Stimulated activated naive CD4-positive, alpha-beta T cell (primary cell): ENCODE results near the gene GADD45A.

Experiments used
- DNase-seq, 6 experiments: peaks; one replicate each; lab custom pipeline; 2025; lab: John Stamatoyannopoulos, UW

The GADD45A gene

DNA sequence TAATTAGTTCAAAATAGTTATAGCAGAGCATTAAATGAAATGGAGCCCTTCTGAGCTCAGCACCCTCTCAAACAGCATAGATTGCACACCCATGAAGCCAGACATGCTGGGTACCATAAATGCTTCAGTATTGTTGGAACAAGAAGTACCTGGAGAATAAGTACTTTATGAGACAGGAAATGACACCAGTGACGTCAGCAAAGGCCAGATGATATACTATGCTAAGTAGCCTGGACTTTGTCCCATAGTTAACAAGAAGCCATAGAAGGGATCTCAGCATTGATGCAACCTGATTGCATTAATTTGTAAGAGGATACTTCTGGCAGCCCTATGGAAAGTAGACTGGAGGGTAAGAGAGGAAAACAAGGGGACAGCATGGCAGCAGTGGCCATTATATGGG lies 16.3 kb upstream of the GADD45A start:
- no peak for DNase-seq

DNA sequence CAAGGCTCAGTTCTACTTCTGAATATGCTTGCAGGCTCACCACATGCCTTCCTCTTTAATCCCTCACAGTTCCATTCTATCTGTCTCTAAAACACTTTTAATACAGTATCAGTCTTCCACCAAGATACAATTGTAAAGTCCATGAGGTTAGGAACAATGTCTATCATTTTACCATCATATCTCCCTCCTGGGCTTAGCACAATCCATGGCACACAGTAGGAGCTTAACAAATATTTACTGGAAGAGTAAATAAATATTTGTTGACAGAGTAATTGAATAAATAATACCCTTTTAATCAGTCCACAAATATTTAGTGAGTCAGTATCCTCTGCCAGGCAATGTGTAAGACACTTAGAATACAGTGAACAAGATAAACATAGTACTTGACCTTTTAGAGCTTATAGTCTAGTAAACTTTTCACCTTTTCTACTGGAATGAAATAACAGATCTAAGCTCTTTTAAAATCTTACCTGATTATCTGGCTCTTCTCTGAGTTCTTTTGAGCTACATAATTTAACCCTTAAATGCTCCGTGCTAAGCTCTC lies 12.7 kb upstream of the GADD45A start:
- no peak for DNase-seq

DNA sequence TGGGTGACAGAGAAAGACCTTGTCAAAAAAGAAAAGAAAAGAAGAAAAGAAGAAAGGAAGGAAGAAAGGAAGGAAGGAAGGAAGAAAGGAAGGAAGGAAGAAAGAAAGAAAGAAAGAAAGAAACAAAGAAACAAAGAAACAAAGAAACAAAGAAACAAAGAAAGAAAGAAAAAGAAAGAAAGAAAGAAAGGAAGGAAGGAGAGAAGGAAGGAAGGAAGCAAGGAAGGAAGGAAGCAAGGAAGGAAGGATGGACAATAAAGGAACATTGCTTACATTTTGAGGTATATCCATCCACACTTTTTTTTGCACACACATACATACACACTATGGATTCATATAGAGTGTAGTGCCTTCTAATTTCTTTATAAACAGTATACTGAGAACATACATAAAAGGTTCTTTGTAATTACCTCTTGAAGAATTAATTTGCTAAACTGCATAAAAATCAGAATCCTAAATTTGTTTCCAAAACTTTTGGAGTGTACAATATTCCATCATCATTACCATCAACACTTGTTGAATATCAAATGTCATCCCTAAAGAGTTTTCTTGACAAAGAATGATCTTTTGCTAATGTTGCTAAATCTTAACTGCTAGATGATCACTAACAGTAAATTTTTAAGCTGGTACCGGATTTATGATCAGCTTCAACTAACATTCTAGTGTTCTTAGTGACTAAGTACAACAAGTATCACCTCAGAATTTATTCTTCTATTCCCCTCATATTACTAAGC lies 11.4 kb upstream of the GADD45A start:
- DNase-seq: no peak

DNA sequence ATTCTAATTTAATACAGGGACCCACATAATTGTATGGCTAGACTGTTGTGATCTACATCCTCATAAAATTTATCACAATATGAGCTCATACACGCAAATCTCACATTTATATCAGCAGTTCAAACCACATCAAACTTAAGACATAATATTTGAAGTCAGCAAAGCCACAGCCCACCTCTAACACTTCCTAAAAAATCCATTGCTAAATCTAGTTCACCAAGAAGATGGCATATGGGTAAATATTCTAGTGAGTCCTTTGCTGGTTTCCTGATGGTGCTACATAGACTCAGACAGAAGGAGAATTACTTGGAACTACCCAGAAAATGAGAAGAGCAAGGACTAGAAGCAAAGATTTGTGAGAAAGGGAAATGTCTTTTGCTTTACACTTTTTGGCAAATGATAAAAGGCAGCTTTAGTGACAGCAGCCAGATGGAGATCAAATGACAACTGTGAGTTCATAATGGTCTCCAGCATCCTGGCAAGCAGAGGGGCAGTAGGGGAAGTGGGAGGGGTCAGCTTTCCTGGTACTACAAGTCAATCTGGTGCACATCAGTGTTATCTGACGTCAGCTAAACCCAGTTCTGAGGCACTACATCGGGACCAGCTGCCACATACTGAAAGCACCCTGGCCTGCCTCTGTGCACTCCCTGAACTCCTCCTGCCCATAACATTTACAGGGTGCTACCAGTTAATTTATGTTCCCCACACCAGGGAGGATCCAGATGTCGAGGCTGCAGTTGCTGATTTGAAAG lies 10.6 kb upstream of the GADD45A start:
- peak; percentile 17 to 83 (median 61) for DNase-seq

DNA sequence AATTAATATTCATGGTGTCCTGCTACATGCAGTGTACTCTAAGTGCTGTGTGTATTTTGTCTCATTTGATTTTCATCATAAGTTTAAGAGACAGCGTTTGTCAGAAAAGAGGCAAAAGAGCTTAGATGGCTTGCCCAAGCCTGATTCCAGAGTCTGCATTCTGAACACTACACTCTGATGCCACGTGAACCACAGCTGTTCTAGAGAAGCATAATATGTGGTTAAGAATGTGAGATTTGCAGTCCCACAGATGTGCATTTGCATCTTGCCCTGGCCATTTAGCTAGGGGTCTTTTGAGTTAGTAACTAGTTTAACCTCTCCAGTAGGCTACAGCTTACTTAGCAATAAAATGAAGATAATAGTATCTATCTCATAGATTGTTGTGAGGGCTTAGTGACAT lies 9.2 kb upstream of the GADD45A start:
- no peak for DNase-seq

DNA sequence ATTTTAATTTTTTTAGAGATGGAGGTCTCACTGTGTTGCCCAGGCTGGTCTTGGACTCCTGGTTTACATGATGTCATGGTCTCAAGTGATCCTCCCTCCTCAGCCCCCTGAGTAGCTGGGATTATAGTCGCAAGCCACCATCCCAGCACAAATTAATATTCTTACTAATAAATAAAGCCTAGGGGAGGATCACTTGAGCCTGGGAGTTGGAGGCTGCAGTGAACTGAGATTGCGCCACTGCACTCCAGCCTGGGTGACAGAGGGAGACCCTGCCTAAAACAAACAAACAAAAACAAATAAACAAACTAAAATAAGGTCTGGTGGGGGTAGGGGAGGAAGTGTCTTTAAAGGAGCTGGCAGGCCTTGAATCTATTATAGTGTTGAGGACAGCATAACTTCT lies 8.7 kb upstream of the GADD45A start:
- no peak for DNase-seq

DNA sequence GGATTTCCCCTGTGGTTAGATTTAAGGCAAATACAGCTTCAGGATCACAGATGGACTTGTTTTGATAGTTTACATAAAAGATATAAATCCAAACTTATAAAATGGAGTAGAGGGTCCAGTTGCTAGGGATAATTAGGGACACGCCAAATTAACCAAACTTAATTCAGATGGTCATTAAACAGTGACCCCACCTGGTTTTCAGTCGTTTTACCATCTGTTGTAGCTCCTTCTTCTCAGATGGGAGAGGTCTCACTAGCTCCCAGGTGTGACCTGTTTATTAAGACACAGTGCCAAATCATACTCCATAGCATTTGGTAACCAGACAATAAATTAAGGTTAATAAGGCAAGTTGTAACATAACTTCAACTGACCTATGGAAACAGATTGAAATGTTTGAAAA lies 8.1 kb upstream of the GADD45A start:
- DNase-seq: no peak

DNA sequence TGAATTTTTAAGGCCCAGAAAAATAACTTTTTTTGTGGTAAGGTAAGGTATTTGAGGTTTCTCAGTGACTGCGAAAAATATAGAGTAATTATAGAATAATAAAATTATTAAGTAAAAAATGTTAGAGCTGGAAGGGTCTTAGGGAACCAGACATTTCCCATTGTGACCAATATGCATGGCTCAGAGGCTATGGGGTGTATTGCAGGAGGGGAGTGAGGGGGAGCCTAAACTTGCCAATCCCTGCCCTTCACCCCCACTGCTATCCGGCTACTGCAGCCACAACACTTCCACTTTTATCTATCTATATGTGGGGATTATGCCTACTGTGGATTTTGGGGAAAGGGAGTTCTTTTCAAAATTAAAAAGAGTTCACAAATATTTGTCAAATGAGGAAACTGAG lies 7.6 kb upstream of the GADD45A start:
- DNase-seq: no peak

DNA sequence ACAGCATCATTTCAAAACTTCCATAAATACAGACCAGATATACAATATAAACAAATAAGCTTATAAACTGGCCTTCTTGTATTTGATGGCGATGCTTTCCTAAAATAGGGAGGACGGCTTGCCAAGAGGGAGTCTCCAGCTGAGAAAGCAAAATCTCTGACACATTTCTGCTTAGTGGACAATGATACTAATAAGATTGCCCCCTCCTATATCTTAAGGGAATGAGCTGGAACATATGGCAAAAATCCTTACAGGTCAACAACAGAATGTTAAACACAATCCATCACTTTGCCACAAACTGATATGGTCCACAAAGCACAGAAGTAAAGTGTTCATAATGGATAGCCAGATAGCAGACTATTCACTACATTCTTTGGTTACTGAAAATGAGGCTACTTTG lies 7.1 kb upstream of the GADD45A start:
- no peak for DNase-seq

DNA sequence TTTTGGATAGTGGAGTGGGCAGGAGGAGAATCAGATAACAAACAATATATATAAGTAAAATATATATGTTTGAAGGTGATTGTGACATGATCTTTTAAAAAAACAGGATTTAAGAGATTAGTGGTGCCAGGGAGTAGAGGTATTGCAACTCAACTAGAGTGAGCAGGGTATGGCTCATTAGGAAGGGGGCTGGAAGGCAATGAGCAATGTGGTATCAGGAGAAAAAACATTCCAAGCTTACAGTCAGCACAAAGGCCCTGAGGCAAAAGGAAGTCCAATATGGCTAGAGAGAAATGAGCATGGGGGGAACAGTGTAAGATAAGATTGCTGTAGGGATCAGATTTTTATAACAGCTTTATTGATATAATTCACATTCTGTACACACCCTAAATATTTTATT lies 5.3 kb upstream of the GADD45A start:
- no peak for DNase-seq

DNA sequence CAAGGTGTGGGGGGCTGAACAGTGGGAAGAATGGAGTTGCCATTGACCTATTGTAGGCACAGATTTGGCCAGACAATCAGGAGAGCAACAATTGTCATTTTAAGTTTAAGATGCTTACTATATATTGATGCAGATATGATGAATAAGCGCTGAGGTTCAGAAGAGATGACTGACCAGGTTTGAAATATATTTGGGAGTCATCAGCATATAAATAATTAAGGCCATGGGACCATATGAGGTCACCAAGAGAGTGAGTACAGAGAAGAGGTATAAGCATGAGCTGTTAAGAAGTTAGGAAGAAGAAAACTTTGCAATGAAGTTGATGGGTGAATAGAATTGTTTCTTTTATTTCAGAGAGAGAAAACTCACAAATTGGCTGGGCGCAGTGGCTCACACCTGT lies 4.5 kb upstream of the GADD45A start:
- no peak for DNase-seq

DNA sequence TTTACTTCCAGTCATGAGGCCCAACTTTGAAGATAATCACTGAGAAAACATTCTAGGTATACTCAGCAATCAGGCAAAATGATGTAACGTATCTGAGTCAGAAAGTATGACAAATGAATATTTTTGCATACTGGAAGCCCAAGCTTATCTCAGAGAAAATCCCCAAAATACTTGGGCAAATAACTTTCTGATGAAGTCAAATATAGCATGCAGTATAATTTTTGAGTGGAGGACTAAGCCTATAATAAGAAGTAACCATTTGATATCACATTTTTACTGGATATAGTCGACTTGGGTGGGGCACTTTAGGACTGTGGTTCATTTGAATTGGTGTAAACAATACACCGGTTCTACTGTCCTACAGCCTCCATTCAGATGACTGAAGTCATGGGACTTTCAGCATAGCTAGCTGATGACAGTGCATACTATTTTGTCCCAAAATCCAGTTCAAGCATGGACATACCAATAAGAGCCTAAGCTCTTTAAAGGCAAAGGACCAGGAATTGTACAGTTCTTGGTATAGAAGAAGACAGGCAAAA lies 2.3 kb upstream of the GADD45A start:
- DNase-seq: no peak

DNA sequence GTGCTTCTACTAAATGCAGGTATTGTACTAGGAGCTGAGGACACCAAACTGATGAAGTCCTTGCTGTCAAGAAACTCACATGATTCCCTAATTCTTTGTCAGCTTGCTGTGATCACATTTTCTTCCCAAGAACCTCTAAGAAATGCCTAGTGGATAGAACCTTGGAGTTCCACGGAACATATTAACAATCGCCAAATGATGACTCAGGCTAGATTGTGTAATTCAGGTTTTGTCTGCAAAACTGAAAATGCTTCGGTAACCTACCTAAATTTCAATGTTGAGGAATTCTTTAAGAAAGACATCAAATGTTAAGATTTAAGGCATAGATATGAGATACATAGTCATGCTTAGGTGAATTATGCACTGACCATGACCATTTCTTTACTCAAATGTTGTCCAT lies 1.7 kb upstream of the GADD45A start:
- DNase-seq: no peak

DNA sequence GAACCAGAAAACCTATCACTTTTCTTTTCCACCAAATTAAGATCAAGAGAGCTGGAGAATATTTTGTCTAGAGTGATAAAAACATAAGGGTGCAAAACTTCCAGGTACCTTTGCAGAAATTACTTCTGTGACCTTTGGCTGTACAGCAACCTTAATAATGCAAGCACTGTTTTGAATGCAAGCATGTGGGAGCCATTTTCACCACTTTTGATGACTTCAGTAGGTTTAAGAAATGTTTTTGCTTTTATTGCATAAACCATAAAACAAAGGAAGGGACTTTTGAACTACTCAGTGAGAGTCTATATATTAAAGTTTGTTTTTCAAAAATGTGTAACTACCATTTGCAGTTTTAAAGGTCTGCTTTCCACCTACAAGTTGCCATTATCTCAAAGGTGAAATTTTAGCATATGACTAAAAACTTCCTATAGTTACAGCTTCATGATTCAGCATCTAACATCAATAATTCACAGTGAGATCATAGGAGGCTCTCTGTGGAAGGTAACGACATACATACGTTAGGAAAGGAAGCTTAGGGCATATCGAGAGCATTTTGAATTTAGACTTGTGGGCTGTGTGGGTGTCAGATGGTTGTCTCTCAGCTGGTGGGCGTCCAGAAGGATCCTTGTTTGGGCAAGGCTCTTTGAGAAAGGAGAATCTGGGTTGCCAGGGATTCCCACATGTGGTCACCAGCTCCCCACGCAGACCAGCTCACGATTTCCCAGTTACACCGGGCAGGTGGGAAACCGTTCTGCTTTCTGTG lies 1.1 kb upstream of the GADD45A start:
- DNase-seq: peak in 2 of 6 experiments; percentile 14 to 28

DNA sequence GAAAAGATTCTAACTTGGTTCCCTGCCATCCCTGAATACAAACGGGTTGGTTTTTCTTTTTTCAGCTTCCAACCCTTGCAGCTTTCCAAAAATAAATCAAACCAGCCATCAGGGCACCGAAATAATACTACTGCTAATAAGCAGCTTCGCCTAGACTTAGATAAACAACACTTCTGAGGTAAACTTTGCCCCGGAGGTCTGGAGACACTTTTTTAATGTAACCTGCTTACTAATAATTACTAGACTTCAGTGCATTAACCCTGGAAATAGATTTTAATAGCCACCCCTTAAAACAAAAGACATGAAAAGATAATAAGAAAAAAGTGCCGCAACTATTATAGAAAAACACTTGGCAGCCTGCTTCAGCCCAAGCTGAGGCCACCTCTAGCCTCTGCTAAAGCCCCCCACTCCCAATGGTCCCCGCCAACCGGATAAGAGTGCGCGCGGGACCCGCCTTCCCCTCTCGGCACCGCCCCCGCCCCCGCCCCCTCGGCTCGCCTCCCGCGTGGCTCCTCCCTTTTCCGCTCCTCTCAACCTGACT lies 405 bp upstream of the GADD45A start:
- DNase-seq: no peak

DNA sequence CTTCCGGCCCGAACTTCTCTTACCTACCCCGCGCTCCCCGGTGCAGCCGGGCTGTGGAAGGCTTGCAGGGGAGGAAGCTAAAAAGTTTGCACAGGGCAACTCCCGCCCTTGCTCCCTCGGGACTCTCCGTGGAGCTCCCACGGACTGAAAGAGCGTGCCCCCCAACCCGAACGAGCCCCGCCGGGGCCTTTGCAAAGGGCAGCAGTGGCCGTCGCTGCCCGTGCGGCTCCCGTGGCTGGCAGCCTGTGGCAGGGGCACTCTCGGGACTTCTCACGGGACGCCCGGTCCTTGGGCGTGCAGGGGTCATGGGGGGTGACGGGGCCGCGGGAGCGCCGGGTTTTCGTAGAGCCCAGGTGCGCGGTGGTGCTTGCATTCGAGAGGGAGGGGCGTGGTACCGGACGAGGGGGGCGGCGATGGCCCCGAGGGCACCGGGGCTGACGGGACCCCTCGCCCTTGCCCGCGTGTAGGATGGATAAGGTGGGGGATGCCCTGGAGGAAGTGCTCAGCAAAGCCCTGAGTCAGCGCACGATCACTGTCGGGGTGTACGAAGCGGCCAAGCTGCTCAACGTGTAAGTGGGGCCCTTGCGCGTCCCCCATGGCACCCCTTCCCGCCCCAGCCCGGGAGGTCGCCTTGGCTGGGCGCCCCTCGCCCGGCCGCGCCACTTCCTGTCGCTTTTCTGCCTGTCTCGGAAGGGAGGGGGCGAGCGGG lies 711 bp downstream of the GADD45A start:
- DNase-seq: peak; percentile 23 to 76 (median 58)

DNA sequence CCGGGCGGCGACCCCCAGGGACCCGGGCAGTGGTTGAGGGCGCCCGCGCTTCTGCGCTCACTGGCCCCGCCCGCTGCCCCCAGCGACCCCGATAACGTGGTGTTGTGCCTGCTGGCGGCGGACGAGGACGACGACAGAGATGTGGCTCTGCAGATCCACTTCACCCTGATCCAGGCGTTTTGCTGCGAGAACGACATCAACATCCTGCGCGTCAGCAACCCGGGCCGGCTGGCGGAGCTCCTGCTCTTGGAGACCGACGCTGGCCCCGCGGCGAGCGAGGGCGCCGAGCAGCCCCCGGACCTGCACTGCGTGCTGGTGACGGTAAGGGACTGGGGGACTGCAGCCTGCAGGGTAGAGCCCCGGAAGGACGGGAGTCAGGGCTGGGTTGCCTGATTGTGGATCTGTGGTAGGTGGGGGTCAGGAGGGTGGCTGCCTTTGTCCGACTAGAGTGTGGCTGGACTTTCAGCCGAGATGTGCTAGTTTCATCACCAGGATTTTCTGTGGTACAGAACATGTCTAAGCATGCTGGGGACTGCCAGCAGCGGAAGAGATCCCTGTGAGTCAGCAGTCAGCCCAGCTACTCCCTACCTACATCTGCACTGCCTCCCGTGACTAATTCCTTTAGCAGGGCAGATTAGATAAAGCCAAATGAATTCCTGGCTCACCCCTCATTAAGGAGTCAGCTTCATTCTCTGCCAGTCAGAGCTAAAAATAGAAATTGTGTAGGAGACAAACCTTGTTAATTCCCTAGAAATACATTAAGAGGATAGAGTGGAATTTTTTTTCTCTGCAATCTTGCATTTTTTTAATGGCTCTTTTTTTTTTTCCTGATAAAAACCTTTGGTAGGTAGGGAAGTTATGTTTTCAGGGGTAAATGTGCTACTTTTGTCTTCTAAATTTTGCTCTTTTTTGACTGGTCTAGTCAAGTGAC lies 1.5 kb downstream of the GADD45A start:
- DNase-seq: peak; percentile 42 to 76 (median 58)

DNA sequence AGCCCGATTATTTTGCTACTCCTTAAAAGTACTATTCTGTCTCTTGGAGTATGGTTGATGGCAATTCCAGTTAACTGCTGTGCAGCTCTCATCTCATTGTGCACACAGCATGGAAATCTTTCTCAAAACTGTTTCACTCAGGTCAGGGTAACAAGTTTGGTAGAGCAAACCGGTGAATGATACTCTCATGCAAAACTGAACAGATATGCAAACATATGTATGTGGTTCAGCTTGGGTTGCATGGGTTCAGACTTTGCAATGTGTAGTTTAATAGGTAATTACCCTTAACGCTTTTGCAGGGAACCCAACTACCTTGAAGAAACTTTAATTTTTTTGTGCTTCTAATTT lies 2.2 kb downstream of the GADD45A start:
- DNase-seq: no peak

DNA sequence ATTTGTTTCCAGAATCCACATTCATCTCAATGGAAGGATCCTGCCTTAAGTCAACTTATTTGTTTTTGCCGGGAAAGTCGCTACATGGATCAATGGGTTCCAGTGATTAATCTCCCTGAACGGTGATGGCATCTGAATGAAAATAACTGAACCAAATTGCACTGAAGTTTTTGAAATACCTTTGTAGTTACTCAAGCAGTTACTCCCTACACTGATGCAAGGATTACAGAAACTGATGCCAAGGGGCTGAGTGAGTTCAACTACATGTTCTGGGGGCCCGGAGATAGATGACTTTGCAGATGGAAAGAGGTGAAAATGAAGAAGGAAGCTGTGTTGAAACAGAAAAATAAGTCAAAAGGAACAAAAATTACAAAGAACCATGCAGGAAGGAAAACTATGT lies 2.6 kb downstream of the GADD45A start:
- no peak for DNase-seq

DNA sequence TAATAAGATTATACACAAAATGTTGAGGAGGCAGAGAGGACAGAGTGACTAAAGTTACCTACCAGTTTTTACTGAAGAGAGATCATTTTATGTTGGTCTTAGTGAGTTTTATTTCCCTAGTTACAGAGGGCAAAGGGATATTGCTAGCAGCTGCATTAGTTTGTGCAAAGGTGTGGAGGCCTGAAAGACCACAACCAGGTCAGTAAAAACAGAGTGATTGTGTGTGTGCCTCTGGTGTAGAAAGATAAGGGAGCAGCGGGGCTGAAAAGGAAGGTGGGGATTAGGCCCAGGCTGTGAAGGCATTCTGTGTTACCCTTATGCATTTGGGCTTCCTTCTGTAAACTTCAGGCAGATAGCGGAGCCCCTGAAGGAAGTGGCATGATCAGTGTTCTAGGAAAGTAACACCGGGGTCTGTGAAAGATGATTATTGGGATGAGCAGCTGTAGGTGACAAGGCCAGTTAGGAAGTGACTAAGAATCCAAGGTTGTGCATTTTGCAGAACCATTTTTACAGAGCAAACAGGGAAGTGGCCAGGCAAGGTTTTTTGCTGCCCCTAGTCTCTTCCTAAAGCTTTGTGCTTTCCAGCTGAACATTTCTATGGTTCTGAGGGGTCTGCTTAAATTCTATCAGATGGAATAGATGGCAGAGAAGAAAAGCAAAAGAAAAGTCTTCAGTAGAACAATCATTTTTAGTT lies 3.7 kb downstream of the GADD45A start:
- no peak for DNase-seq
